ENCODE results near the gene GALNT3.

The GALNT3 gene

DNA sequence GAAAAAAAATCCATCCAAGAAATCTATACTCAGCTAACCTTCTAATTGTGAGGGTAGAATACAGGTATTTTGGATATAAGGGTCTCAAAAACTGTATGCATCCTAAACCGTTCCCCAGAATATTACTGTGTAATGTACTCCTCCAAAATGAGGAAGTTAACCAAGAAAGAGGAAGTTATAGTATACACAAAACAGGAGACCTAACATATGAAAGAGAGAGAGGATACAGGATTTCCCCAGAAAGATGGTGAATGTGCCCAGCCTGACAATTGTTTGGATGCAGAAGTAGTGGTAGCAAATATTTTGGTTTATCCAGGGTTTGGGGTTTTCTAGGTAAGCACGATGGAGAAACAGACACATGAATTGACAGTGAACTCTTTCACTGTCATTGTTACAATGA lies 50.6 kb downstream of the GALNT3 start:
- DNase-seq (ENCODE audit: low read depth in 2 of 2): no peak

DNA sequence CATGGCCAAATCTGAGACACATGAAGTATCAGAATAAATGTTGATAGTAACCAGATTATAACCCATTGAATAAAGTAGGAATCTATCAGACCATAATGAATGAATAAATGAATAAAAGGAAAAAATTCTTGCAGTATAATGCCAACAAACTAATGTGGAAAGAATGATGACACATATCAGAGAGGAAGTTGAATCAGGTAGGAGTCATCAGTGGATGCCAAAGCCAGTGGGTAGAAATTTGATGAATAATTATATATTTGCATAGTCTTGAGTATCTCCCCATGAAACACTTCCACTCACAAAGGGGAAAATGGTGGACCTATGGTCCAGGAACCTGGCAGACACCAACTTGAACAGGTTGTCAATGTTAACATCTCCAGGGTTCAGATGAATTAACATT lies 68.6 kb downstream of the GALNT3 start:
- DNase-seq (ENCODE audit: low read depth in 2 of 2): no peak

DNA sequence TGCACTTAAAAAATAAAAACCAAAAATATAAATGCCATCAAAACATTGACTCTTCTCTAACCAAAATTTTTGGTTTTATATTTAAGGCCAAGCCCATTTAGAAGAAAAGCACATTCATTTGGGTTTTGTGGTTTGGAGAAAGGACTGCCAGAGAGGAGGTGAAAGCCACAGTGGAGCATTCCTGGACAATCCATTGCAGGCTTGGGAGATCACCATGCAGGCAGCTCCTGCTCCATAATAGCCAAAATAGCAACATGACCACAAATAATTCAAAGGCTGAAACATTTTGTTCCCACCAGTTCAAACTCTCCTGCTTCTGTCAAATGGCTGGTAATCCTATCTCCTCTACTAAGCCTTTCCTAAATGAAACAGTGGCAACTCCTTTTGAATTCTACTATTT lies 73.5 kb downstream of the GALNT3 start:
- DNase-seq (ENCODE audit: low read depth in 2 of 2): no peak

DNA sequence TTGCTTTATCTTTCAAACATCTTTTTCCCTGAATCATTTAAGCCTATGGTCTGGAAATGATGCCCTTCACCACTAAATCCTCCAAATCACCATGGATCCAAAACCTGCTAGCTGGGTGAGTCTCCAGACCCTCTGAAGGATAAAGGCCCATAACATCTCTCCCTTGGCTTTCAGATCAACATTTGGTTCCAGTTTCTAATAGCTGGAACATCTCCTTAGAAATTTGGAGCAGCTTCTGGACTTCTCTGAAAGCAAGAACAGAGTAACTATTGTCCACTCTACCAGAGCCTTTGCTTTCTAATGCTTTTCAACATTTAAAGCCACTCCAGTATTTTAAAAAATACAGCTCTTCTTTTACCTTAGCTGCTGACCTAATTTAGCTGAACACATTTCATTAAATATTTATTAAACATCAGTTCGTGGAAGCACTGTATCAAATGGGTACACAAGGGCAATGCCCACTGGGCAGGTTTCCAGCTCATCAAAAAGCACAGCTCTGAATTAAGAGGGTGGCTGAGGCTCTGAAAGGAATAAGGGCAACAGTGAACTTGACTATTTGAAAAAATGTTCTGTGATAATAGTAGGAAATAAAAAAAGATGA lies 75.3 kb downstream of the GALNT3 start:
- no peak for DNase-seq (ENCODE audit: low read depth in 2 of 2)

DNA sequence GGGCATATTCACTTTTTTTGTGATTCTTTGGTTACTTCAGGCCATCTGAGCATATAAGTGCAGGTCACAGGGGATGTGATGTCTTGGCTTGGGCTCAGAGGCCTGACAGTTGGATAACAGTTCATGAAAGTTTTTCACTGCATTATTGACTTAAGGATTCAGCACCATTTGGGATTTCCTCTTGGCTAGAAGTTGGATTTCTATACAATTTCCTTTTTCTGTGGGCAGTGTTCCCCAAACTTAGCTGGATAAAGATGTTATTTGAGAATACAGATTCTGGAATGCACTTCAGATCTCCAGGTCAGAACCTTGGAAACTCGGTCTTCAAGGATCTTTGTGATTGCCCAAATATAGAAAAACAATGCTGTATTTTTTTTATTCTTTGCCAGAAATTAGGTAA lies 78.0 kb downstream of the GALNT3 start:
- DNase-seq (ENCODE audit: low read depth in 2 of 2): no peak

DNA sequence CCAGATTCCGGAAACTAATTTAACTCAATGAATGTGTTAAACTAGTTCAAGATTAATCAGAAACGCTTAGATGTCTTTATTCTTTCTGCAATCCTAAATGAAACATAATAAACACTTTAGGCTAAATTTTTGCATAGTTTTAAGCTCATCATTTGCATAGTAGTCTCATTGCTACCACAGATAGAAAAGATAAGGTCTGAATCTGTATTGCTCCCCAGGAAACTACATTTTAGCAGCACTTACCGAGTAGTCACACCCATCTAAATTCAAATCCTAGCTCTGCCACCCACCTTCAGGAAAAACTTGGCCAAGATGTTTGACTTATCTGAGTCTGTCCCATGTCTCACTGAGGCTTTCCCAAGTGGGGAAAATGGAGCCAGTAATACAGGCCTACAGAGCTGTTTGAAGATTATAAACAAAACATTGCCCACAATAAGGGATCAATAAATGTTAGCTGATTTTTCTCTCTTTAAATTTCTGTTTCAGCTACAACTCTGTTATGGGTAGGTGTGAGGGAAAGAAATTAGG lies 87.0 kb downstream of the GALNT3 start:
- DNase-seq (ENCODE audit: low read depth in 2 of 2): no peak

DNA sequence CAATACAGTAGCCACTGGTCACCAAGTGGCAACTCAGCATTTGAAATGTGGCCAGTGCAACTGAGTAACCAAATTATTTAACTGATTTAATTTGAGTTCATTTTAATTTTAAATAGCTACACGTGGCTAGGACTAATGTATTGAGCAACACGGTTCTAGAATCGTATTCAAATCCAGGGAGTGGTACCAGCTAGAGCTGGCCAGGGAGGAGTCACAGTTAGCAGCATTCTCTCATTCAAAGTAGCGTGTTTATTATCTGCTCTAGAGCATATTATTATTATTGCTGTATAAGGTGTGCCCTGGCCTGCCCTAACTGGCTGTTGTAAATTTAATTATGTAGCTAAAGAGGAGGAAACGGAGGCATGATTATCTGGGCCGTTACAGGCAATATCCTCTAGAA lies 92.9 kb downstream of the GALNT3 start:
- DNase-seq (ENCODE audit: low read depth in 2 of 2): no peak

DNA sequence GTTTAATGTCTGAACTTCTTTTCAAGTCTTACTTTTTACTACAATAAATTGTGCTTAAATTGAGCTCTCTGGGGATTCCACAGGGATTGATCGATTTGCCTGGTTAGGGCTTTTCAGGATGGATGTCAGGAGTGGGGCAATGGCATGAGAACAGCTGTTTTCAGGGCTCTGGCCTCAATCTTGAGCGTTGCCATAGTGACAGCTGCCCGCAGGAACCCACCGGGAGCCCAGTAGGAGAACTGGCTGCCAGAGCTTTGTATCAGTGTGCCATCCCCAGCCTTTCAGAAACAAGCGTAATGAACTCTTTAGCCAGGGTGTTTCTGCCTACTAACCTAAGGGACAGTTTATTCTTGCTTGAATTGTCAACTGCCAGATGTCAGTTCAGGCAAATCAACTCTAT lies 93.5 kb downstream of the GALNT3 start:
- no peak for DNase-seq (ENCODE audit: low read depth in 2 of 2)

DNA sequence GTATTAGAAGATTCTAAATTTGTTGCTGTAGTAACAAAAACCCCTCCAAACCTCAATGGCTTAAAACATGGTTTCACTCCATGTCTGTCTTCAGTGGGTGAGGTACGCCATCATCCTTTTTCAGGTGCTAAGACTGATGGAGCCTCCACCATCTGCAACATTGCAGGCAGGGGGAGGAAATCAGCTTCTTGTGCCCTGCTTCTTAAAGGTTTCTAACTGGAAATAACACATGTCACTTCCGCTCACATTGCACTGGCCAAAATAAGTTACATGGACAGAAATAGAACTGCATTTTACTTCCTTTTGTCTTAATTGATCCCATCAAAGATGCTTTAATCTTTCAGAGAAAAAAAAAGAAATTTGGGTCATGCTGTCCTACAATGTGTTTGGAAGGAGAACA lies 94.1 kb downstream of the GALNT3 start:
- DNase-seq (ENCODE audit: low read depth in 2 of 2): no peak

DNA sequence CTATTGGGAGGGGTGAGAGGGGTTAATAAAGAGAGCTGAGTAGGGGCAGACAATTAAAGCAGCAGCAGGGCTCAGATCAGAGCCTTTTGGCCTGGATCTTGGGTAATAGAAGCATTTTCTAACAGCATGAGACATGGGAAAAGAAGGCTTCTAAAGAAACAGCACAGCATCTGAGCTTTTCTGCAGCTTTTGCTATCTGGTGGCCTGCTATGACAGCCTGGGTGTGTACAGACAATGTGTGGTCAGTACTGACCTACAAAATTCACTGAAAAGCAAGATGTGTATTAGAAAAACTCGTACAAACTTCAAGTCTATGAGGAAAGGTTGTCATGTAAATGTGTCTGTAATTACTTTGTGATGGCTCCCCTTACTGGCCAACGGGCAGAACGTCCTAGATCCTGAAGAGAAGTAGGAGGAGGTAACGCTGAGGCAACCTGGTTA lies 95.6 kb downstream of the GALNT3 start:
- DNase-seq (ENCODE audit: low read depth in 2 of 2): no peak

DNA sequence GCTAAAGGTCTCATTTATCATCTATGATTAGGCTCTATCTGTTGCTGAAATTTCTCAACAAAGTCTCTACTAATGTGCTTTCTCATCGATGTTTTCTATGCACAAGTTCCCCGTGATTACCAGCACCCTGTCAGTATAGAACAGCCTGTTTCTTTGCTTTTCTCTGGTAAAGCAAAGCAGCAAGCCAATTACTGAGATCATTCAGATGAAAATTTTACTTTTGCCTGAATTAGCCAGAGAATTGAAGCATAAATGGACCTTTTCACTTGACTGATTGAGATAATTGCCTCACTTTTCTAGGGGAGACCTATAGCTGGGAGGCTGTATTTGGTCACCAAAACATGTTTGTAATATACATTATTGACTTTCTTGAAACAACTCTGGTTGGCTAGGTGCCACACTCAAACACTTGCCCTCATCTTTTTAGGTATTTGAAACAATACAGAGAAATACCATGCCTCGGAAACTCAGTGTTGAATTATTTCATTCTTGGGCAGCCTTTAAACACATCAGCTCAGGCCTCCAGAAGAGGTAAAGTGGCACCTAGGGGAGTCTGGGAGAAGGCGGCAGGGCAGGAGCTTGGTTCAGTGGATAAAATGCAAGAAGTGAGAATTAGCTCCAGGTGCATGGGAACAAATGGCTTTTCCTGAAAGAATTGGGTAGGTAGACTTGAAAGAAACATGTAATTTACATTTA lies 96.2 kb downstream of the GALNT3 start:
- no peak for DNase-seq (ENCODE audit: low read depth in 2 of 2)
